HG03558 (cell line): ENCODE results near the gene ROBO2.

Source experiments
- ATAC-seq: cut with Tn5 transposase; IDR thresholded peaks from one replicate; pipeline ENCODE4 v1.9.1; 2021; ENCODE audit warnings: moderate number of reproducible peaks; ENCODE audit not compliant: unreplicated experiment; ENCODE audit errors: extremely low read depth

The ROBO2 gene

DNA sequence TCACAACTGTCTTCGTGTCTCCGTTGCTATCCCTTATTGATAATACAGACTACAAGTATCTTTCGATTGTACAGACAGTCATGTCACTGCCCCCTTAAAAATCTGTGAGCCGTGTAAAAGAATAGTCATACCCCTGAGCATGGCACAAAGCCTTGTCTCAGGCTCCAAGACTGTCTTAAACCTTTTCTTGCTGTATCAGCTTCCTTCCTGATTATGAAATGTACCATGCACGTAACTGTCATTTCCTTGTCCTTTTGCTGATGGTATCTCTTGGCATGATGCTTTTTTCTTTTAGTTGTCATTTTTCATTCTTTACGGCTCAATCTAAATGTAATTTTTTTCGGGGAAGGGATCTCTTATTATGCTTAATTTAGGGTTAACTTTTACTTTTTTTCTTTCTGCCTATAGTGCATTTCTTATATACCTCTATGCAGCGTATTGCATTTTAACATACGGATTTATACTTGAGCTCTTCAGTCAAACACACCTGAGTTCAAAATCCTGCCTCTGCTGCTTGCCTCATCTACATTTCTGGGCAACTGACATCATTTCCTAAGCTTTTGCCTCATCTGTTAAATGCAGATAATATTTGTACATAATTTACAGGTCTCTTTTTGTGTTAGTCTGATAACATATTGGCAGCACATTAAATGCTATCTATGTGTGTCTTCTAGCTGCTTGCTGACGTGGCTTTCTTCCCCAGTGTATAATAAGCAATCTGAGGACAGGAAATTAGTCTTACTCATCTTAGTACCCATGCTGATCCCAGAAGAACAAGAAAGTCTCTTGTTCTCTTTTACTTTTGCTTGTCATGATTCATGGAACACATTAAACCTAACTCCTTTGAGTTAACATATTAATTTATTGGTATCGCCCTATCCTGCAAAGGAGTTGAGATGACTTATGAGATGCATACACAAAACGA lies 57.3 kb downstream of the ROBO2 start:
- ATAC-seq: no peak

GRCh38 chr3:77102951-77103769 lies 63.3 kb downstream of the ROBO2 start:
- no peak for ATAC-seq

DNA sequence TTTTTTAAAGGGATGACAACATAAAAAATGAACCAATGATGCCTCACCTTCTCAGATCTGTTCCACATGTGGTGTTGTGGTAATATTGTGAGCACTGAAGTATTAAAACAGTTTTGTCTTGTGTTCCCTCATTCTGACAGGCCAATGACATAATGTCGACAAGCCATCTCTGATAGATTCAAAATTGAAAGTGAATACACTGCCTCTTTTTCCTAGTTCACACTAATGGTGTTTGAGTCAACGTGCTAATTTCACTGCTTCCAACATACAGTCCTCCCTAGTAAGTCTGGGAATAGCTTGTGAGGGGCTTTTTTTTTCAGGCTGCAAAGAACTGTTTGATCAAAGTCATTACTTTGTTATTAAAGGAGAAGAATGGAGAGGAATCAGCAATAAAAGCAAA lies 82.8 kb downstream of the ROBO2 start:
- ATAC-seq: no peak

DNA sequence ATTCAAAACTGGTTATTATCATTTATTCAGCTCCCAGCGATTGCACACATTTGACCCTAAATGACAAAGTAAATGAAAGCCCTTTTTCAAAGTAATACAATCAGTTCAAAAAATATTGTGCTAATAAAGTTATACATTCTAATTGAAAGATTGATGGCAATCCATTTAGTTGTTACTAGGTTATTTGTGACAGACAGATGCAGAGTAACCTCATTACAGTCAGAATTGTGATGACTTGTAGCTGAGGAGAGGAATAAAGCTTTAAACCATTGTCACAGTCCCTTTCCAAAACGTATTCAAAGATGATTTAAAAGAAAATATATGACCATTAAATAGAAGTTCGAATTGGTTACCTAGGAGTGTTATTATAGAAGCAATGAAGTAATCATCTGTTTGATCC lies 86.1 kb downstream of the ROBO2 start:
- ATAC-seq: no peak

- no peak for ATAC-seq
Observed at GRCh38 chr3:77134769-77135168, 94.9 kb downstream of the ROBO2 start.

- ATAC-seq: no peak
Observed at GRCh38 chr3:77137559-77137958, 97.7 kb downstream of the ROBO2 start.

- no peak for ATAC-seq
Observed at GRCh38 chr3:77139624-77140023, 99.7 kb downstream of the ROBO2 start.

DNA sequence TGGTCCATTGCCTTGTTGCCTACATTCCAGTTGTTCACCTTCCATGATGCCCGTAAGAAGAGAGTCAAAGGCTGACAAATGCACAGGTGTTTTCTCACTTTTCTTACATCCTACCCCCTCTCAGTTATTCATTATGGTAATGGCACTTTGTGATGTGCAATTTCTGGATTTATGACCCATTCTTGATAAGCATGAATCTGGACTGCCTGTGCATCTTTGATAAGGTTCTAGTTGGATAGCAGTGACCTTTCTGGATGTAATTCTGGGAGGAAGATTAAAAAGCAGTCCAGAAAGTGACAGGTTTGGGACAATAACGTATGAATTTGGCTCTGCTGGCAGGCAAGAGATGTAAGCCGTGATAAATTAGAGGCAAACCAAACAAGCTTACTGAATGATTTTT lies 101.5 kb downstream of the ROBO2 start:
- no peak for ATAC-seq

DNA sequence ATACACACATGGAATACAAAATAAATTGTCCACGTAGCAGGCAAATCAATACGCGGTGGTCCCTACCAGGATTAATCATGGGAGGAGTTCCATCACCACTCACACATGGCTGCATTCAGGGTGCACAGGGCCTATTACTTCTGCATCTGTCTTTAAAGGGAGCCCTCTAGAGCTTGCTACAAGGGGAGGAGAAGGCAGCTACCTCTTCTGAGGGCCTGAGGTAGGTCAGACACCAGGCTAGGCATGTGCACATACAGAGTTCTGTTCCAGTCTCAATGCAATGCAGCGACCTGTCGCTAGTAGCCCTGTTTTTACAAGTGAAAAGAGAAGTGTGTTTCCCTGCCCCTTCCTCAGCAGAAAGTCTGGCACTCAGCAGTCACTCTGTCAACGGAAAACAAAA lies 102.7 kb downstream of the ROBO2 start:
- ATAC-seq: no peak

- no peak for ATAC-seq
Observed at GRCh38 chr3:77146004-77146403, 106.1 kb downstream of the ROBO2 start.

DNA sequence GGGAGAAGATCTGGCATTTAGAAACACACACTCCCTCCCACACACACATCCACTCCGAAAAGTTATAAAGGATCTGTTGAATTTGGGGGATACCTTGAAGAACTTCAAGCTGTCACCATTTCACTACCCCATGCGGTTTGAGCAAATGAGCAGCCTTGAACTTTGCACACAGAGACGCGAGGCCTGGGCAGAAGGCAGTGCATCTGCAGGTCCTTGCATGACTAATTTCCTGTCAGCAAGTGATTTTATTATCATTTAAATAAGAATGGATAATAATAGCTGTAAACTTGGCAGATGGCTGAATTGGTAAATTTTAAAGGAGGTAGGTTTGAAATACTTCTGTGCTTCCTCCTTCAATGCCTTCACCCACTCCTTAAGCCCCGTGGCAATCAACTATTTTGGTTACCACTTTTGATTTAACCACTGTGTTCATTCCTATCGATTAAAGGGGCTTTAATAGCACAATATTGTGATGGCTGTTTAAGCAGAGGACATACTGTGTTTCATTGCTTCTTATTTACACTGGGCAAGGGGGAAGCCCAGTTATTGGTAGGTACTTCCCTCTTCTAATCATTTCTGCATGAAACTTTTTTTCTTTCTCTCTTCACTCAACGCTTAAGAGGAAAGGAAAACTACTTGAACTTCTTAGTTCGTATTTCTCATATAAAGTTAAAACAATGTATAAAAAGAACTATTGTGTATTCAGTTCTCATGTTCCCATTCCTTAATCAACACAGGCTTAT lies 108.1 kb downstream of the ROBO2 start:
- no peak for ATAC-seq

GRCh38 chr3:77149382-77149781 lies 109.5 kb downstream of the ROBO2 start:
- no peak for ATAC-seq

DNA sequence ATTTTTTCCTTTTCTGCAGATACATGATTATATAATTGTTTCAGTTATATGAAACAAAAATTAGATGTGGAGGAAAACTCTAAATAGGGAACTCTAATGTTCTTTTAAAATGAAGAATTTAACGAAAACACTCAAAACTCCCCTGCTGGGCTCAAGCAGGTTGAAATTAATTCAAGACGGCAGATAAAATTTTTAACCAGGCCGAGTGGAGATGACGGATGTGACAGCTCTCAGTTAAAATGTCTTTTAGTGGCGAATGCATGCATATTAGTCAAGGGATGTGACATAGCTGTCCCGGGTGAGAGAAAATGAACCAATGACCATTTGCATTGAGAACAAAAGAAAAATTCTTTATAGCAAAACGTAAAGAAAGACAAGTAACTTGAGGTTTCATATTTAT lies 110.1 kb downstream of the ROBO2 start:
- ATAC-seq: no peak

GRCh38 chr3:77150759-77151158 lies 110.9 kb downstream of the ROBO2 start:
- no peak for ATAC-seq

DNA sequence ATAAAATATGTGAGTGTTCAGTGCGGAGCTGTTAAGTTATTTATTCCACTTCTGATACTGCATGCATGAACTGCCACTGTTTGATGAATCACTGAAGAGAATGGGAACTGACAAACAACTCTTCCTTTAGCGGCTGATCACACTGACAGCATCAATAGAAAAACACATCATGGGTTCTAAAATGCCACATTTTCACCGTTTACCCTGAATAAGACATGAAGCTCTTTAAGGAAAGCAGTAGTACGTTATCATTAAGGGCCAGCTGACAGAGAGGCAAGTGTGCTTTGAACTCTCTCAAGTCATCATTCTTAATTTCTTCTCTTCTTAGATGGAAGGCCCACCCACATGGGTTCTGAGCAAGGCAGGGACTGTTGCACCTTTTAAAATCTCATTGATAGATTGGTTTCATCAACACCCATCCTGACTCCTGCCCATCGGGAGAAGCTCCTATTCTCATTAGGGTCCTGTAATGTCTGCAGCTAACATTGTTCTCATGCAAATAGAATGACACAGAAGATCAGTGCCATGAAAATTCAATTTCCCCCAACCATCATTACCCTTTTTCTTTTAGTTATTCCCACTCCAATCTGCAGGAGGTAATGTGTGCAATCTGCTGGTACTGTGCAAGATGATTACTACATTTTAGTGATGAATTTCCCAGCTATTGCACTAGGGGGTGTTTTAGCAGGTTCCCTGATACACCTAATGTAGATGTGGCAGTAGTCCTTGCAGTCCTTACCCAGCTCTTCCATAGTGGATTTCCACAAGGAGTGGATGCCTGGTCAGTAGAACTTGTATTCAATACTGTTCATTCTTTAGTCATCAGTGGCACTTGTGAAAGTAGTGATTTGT lies 119.1 kb downstream of the ROBO2 start:
- no peak for ATAC-seq

DNA sequence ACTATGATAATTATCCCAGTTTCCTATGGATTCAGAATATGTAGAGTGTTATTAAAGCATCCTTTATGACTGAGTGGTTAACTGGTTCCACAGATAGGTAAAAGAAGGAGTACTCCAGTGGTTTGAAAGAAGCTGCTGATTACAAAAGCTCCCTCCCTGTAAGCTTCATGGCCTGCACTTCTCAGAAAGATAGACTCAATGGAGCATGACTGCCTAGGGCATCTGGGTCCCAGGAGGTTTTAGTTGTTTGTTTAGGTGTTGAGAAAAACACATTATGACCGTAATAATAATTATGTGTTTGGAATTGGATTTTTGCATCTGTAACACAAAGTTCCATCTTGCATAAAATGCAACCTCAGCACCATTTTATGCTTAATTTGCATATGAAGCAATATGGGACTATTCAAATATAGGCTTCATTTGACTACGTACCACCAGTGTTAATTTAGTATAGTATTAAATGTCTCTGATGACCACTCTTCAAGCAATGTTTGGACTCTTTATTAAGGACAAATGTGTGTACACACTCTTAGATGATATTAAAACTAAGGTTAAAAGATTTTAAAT lies 121.1 kb downstream of the ROBO2 start:
- no peak for ATAC-seq

DNA sequence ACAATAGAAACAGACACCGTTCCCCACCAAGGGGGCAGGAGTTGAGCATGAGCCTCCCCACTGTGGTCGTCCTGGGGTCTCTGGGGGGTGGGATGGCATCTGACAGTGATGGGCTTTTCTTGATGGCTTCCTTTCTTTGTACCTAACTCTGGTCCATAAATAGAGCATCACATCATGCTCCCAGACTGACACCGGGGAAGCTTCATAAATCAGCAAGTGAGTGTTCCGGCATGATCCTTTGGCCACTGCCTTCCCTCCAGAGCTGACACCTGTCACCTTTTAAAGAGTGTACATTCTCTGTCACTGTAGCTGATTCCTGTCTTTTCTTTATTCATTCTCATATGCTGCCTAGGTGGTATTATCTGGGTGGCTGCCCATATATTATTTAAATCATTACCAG lies 129.9 kb downstream of the ROBO2 start:
- ATAC-seq: no peak

GRCh38 chr3:77171026-77171425 lies 131.1 kb downstream of the ROBO2 start:
- no peak for ATAC-seq

GRCh38 chr3:77179762-77180161 lies 139.9 kb downstream of the ROBO2 start:
- no peak for ATAC-seq
